Fibroblast of lung (primary cell): Measurements from ENCODE around the gene PRKG2. TPM values are rescaled to one million over a fixed set of nuclear protein-coding genes. Genes with fewer than 3 reads are reported as not detected.

Source experiments
- DNase-seq, 2 donors: peaks; one replicate each; pipeline versions ENCODE4 v3.0.0 to v3.0.0-alpha.2; 2010; ENCODE audit warnings: low read depth in 2 of 2
- H2AFZ ChIP-seq: 2 replicates; pipeline ENCODE4 v1.5.1; 2012; ENCODE audit warnings: low read length, control low read depth, inconsistent platforms
- H3K27ac ChIP-seq: 2 replicates; pipeline ENCODE4 v1.5.1; 2011; ENCODE audit warnings: low read length, control low read depth; ENCODE audit not compliant: insufficient read depth
- H3K27me3 ChIP-seq: 2 replicates; pipeline ENCODE4 v1.5.1; 2011; ENCODE audit warnings: mild to moderate bottlenecking, low read length; ENCODE audit not compliant: control insufficient read depth, insufficient read depth
- H3K36me3 ChIP-seq: 2 replicates; pipeline ENCODE4 v1.5.1; 2011; ENCODE audit warnings: low read length; ENCODE audit not compliant: control insufficient read depth, insufficient read depth
- H3K4me1 ChIP-seq: 2 replicates; pipeline ENCODE4 v1.5.1; 2011; ENCODE audit warnings: low read length; ENCODE audit not compliant: control insufficient read depth, insufficient read depth; ENCODE audit errors: extremely low read depth
- H3K4me2 ChIP-seq: 2 replicates; pipeline ENCODE4 v1.5.1; 2011; ENCODE audit warnings: low read length, control low read depth; ENCODE audit not compliant: insufficient read depth; ENCODE audit errors: extremely low read depth
- H3K4me3 ChIP-seq, 4 experiments: fragments of 200-600 bp in 1 of 4; sonication (generic) in 1 of 4; replicated peaks in 1 of 4; 2 replicates each; pipeline ENCODE4 v1.5.1; 2011 to 2016; ENCODE audit warnings: low read length in 4 of 4, low read depth in 3 of 4, mild to moderate bottlenecking in 3 of 4, control low read depth in 2 of 4, inconsistent platforms in 1 of 4, mixed read lengths in 1 of 4; ENCODE audit not compliant: insufficient read depth in 1 of 4; ENCODE audit errors: control extremely low read depth in 1 of 4
- H3K79me2 ChIP-seq: 2 replicates; pipeline ENCODE4 v1.5.1; 2012; ENCODE audit warnings: mild to moderate bottlenecking, low read length, inconsistent platforms; ENCODE audit not compliant: control insufficient read depth, insufficient read depth
- H3K9ac ChIP-seq: 2 replicates; pipeline ENCODE4 v1.5.1; 2011; ENCODE audit warnings: mild to moderate bottlenecking, low read length, control low read depth; ENCODE audit not compliant: insufficient read depth
- H3K9me3 ChIP-seq: 2 replicates; pipeline ENCODE4 v1.5.1; 2012; ENCODE audit warnings: low read depth, low read length; ENCODE audit not compliant: control insufficient read depth, insufficient read depth
- H4K20me1 ChIP-seq: 2 replicates; pipeline ENCODE4 v1.5.1; 2011; ENCODE audit warnings: low read length; ENCODE audit not compliant: control insufficient read depth, insufficient read depth; ENCODE audit errors: extremely low read depth
- CTCF ChIP-seq, 2 donors: IDR thresholded peaks in 1 of 2; conservative IDR thresholded peaks in 1 of 2; 1 replicate in 1 of 2; 2 replicates in 1 of 2; pipeline ENCODE4 v1.5.1; 2011 to 2012; ENCODE audit warnings: low read length in 2 of 2, control low read depth in 1 of 2, inconsistent platforms in 1 of 2, low read depth in 1 of 2, mild to moderate bottlenecking in 1 of 2
- EZH2 ChIP-seq: IDR thresholded peaks from 2 replicates; pipeline ENCODE4 v1.5.1; 2012; ENCODE audit warnings: low read length, control low read depth, mild to moderate bottlenecking; ENCODE audit errors: missing control alignments
- polyA plus RNA-seq, 2 donors: library from polyadenylated mRNA; depleted of rRNA in 1 of 2; stranded (reverse) in 1 of 2; unstranded in 1 of 2; fragments of >200 nt; gene quantifications; 2 replicates each; pipeline ENCODE4 v1.2.1, GENCODE V29; 2011 to 2012; ENCODE audit warnings: missing spikeins in 1 of 2
- total RNA-seq: library from RNA; depleted of rRNA; stranded (reverse); fragments of >200 nt; gene quantifications from 2 replicates; pipeline ENCODE4 v1.2.1, GENCODE V29; 2014

The PRKG2 gene
- total and polyA plus RNA-seq, 2 donors (not counting 1 experiment from before 2014, with no cell fraction given): 2.8 to 17.5 TPM

GRCh38 chr4:81137894-81138293 lies 77.1 kb downstream of the PRKG2 start:
- Histone ChIP-seq H3K9me3 (no peaks in the 10 kb centered on the region), H3K4me1 (peaks cover 3% of the 10 kb centered on the region), H3K4me2 (no peak overlapping the region), H4K20me1 (no peaks in the 10 kb centered on the region), H3K27ac (no peak overlapping the region), H2AFZ (no peak overlapping the region), H3K27me3 (no peaks in the 10 kb centered on the region), H3K79me2 (no peaks in the 10 kb centered on the region), H3K36me3 (no peaks in the 10 kb centered on the region), H3K9ac (no peak overlapping the region), H3K4me3 (no peak overlapping the region)
- DNase-seq: no peak
- no peak for TF ChIP-seq CTCF (conservative IDR thresholded peaks at IDR 0.05 in 1 of 2, IDR thresholded peaks at IDR 0.05 in 1 of 2; ENCODE audit: low read depth in 1 of 2, low read length in 2 of 2)
- TF ChIP-seq EZH2: no peak

- H3K36me3 ChIP-seq: no peaks in the 10 kb centered on the region
- peak in 1 of 2 donors; percentile 31 for DNase-seq
- no peaks in the 10 kb centered on the region for H3K9me3 ChIP-seq
- no peaks in the 10 kb centered on the region for H4K20me1 ChIP-seq
- H3K9ac ChIP-seq: no peak overlapping the region
- no peak for TF ChIP-seq EZH2
- TF ChIP-seq CTCF (conservative IDR thresholded peaks at IDR 0.05 in 1 of 2, IDR thresholded peaks at IDR 0.05 in 1 of 2; ENCODE audit: low read depth in 1 of 2, low read length in 2 of 2): no peak
- H3K27ac ChIP-seq: peak overlapping the region; percentile 80
- no peaks in the 10 kb centered on the region for H3K79me2 ChIP-seq
- H3K4me3 ChIP-seq: no peak overlapping the region
- H3K27me3 ChIP-seq: no peaks in the 10 kb centered on the region
- H3K4me1 ChIP-seq: peaks cover 3% of the 10 kb centered on the region
- H3K4me2 ChIP-seq: no peak overlapping the region
- H2AFZ ChIP-seq: no peak overlapping the region
These were observed 77.6 kb downstream of the PRKG2 start for GRCh38 chr4:81137446-81137845.

- Histone ChIP-seq H3K4me1 (peaks cover 3% of the 10 kb centered on the region), H3K79me2 (no peaks in the 10 kb centered on the region), H3K4me3 (no peak overlapping the region), H4K20me1 (no peaks in the 10 kb centered on the region), H2AFZ (peak overlapping the region; percentile 10), H3K9me3 (no peaks in the 10 kb centered on the region), H3K9ac (no peak overlapping the region), H3K4me2 (peak overlapping the region; percentile 63), H3K36me3 (no peaks in the 10 kb centered on the region), H3K27ac (peak overlapping the region; percentile 80), H3K27me3 (no peaks in the 10 kb centered on the region)
- peak; percentile 93 to 97 for DNase-seq
- no peak for TF ChIP-seq EZH2
- TF ChIP-seq CTCF (conservative IDR thresholded peaks at IDR 0.05 in 1 of 2, IDR thresholded peaks at IDR 0.05 in 1 of 2; ENCODE audit: low read depth in 1 of 2, low read length in 2 of 2): no peak
These were observed 78.7 kb downstream of the PRKG2 start for GRCh38 chr4:81136161-81136905.
